GM12891 (cell line): ENCODE data around the gene DYDC1.

Source experiments
- PAX5 ChIP-seq: IDR thresholded peaks from 2 replicates; pipeline ENCODE4 v1.6.1; 2011; ENCODE audit warnings: low read length, moderate library complexity, mild to moderate bottlenecking; ENCODE audit not compliant: insufficient read depth, severe bottlenecking
- POLR2A ChIP-seq: IDR thresholded peaks from 2 replicates; pipeline ENCODE4 v1.6.1; 2011; ENCODE audit warnings: low read depth, low read length, control low read depth
- POLR2AphosphoS5 ChIP-seq: IDR thresholded peaks from 2 replicates; pipeline ENCODE4 v1.6.1; 2011; ENCODE audit warnings: low read depth, low read length, control low read depth
- SPI1 ChIP-seq: IDR thresholded peaks from 2 replicates; pipeline ENCODE4 v1.6.1; 2011; ENCODE audit warnings: low read depth, low read length, control low read depth
- TAF1 ChIP-seq: IDR thresholded peaks from 2 replicates; pipeline ENCODE4 v1.6.1; 2011; ENCODE audit warnings: low read depth, low read length, control low read depth

GRCh38 chr10:80380185-80380584, 23.6 kb upstream of the DYDC1 start:
- TF ChIP-seq POLR2A (no peak), POLR2AphosphoS5 (no peak), TAF1 (no peak), PAX5 (no peak), SPI1 (no peak)
